ENCODE data around the gene TGM2.

The TGM2 gene

DNA sequence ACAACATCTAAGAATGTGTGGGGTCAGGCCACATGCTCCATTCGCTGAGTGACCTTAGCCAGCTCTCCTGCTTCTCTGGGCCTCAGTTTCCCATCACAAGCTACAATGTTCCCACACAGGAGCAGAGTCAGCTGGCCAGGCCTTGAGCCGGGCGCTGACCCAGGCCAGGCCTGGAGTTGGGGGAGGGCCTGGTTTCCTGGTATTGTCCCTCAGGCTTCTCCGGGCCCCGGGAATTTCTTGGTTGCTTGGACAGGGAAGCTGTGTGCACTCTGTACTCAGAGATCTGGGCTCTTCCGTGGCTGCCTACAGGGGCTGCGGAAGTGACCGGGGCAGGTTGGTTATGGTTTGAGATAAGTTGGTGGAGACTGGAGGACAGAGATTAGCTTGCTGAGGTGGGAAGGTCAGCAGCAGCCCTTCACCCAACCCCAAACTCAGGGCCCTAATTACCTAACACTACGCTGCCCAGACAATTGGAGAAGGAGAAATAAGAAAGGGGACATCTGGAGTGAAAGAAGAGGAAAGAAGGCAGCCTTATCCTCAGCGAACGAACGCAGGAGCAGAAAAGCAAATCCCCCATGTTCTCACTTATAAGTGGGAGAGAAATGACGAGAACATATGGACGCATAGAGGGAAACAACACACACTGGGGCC is 6.2 kb downstream of the TGM2 start:
- DNase-seq: no peak

DNA sequence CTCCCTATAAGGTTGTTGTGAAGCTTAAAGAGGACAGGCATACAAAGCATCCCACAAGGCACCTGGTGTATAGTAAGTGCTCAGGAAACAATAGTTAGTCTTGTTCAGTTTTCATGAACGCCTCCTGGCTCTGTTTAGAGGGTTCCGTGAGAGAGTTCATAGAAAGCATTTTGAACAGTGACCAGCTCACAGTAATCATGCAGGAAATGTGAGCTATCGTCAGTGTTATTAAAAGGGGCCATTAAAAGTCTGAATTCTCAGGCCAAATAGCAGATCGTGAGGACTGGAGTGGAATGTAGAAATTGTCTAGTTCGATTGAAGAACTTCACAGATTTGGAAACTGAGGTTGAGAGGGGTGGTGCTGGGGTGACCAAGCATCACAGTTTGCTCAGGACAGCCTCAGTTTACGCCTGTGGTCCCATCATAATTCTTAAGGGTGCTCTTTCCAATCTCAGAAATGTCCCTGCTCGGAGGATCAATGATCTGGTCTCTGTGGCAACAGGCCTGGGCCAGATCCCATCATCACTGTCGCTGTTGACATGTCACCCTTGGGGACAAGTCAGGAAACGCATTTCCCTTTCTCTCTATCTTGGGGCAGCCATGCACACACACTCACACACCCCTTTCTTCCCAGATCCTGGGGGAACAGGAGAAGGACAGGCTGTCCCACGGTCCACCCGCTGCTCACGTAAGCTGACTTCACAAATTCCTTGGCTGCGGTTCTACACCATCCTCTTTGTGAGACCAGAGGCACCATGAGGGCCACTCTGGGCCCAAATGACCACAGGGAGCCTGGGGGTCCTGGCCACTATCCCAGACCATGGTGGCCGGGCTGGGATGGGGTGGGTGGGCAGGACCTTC is 7.2 kb downstream of the TGM2 start:
- DNase-seq: no peak

GRCh38 chr20:38156888-38157634 is 8.0 kb downstream of the TGM2 start:
- DNase-seq: no peak

DNA sequence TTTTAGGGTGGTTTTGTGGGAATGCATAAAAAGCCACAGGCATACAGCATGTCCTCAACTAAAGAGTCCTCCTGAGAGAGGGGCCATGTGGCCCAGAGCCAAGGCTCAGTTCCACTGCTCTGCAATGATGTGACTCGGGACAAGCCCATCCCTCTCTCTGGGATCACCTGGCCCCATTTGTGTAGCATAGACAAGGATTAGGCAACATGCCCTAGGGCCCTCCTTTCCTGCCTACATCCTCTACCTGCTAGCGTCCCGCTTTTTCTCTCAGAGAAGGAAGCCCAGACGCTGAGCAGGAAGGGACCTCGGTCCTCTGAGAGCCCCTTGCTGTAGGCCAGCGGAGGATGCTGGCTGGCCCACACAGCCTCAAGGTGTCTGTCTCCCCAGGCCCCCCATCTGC is 8.8 kb downstream of the TGM2 start:
- no peak for DNase-seq

DNA sequence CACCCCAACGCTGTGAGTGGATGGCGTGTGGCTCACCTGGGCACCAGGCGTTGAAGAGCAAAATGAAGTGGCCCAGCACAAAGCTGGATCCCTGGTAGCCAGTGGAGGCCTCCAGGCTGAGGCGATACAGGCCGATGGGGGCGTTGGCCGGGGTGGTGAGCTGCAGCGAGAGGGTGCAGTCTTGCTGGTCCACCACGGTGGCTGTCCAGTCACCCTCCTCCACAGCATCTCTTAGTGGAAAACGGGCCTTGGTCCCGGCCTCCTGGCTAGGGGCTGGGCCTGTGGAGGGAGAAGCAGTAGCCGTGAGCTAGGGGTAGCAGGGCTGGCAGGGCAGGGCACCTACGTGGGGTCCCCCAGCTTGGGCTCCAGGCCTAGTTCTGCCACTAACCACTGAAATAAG is 9.3 kb downstream of the TGM2 start:
- no peak for DNase-seq

- DNase-seq: no peak
Observed at GRCh38 chr20:38153401-38153800, 11.7 kb downstream of the TGM2 start.

- no peak for DNase-seq
Observed at GRCh38 chr20:38152621-38153221, 12.3 kb downstream of the TGM2 start.

DNA sequence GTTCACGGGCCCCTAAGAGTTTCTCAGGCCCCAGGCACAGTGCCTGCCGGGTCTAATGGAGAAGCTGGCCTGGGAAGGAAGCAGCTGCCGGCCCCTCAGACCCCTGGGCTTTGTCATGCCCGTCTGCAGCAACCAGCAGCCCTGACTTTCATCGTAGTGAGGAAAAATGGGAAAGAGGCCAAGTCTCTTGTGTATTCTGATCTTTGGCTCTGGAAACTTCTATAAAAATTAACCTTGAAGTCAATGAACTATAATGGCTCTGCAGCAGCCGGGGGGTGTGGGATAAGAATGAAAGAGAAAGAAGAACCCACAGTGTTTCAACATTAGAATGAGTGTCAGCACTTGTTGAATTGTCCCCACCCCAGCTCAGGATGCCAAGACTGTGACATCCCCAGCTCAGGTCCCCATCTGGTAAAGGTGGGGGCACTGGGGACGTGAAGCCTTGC is 12.9 kb downstream of the TGM2 start:
- no peak for DNase-seq

DNA sequence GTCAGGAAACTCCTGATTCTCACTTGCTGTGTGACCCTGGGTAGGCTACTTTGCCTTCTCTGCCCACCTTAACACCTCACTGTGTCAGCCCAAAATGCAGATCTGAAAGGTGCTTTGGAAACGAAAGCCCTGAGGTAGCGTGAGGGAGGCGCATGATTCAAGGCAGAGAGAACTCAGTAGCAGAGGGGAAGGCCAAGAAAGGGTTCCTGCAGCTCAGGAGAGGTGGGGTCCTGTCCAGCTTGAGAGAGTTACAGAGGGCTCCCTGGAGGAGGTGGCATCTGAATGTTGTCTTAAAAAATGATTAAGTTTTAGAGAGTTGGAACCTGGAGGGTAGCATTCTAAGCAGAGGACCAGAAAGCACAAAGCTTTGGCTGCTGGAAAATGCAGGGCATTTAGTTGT is 13.6 kb downstream of the TGM2 start:
- no peak for DNase-seq

GRCh38 chr20:38150335-38151170 is 14.5 kb downstream of the TGM2 start:
- no peak for DNase-seq

DNA sequence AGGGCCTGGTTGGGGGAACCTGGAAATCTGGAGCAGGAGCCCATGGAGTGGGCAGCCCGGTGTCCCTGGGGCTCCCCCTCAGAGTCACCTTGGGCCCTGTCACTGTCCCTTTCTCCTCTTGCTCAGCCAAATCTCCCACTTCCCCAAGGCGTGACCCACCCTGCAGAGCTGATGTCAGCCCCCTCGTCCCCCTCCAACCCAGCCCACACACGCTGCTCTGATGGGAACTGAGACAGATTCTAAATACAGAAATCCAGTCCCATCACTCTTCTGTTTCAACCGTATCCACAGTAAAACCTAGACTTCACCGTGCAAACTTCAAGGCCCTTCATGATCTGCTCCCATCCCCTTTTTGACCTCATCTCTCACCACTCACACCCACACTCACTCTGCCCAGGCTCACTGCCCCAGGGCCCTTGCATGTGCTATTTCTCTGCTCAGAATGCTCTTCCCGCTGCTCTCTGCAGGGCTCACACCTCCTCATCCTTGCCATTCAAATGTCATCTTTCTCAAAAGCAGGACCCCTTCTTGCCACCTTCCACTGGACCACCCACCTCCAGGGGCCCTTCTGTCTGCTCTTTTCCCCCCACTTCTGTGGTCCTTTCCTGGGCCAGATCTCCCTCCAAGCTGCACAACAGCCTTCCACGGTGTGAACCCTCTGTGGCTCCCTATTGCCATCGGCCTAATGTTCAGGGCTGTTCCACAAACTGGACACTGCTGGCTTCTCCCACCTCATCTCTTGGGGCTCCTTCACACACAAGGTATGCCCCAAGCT is 16.6 kb downstream of the TGM2 start:
- no peak for DNase-seq

DNA sequence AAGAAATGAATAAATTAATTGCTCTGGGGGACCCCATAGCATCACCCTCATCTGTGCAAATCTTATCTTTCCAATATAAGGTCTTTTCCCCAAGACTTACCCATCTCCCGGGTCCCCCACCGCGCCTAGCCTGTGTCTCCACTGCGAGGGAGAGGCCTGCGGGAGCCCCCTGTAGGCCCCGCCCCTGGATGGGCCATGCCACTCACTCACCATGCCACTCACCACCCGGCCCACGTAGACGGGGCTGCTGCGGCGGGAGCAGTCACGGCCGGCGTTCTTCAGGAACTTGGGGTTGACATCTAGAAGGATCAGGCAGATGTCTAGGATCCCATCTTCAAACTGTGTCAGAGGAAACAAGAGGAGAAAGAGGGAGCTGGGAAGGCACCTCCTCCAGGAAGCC is 17.3 kb downstream of the TGM2 start:
- DNase-seq: no peak

DNA sequence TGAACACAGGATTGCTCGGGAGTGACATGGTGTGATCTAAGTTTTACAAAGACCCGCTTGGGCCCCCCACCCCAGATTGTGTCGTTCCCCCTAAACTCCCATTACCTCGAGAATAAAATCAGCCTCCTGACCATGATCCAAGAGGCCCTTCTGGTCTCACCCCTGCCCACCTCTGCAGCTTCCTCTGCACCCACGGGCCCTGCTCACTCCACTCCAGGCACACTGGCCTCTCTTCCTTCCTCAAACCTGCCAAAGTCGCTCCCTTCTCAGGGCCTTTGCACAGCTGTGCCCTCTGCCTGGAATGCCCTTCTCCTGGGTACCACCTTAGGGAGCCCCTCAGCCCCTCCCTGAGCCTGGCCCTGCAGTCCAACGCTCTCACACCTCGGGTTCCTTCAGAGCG is 17.9 kb downstream of the TGM2 start:
- DNase-seq: no peak

DNA sequence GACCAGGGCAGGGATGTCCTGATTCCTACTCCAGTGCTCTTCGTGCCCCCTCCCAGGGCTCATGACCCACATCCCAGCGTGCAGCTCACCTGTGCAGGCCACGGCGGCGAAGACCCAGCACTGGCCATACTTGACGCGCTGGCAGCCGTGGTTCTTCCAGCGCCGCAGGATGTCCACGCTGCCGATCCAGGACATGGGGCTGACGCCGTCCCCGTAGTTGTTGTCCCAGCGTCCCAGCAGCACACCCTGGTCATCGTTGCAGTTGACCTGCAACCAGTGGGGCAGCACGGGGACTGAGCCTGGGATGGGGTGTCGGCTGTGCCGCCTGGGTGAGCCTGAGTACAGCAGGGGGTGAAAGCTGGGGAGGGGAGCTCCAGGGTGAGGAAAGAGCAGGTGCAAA is 18.4 kb downstream of the TGM2 start:
- no peak for DNase-seq

DNA sequence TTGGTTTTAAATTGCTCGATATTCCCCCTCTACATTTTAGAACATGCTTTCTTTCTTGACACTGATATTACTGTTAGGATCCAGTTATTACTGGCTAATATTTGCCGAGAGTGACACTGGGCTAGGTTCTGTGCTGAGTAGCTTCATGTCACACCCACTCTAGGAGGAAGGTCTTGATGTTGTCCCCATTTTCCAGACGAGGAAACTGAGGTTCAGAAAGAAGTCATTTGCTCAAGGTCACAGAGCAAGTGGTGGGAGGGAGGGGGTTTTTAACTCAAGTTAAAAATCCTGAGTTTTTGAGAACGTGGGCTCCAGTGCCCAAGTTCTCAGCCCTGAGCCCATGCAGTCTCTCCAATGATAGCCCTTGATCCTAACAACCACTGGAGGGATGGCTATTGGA is 18.9 kb downstream of the TGM2 start:
- no peak for DNase-seq

DNA sequence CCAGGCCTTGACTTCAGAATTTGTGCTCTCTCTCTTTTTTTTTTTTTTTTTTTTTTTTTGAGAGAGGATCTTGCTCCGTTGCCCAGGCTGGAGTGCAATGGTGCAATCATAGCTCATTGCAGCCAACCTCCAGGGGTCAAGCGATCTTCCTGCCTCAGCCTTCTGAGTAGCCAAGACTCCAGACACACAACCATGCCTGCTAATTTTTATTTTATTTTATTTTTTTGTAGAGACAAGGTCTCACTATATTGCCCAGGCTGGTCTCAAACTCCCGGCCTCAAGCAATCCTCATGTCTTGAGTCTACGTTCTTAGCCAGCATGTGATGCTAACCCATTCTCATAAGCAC is 19.4 kb downstream of the TGM2 start:
- DNase-seq: no peak

DNA sequence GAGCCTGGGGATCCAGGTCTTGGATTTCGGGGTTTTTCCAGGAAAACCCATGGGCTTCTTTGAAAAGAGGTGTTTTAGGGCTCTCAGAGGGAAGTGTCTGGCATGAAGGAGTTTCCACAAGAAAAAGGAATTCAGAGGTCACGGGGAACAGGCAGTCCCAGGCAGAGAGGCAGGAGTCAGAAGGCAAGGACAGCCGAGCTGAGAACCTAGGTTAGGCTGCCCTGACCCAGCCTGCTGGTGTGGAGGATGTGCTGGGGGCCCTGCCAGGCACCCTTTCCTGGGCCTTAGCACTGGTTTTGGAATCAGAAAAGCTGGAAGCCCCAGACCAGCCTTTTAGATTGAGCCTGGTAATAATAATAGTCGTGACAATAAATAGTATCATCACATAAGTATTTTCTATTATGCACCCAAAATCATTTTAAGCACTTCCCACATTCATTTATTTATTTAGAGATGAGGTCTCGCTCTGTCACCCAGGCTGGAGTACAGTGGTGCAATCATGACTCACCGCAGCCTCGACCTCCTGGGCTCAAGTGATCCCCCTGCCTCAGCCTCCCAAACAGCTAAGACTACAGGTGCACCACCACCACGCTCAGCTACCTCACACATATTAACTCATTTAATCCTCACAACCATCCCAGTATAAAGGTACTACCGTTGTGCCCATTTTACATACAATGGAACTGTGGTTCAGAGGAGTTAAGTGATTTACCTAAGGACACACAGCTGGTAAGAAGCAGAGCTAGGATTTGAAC is 19.9 kb downstream of the TGM2 start:
- DNase-seq: no peak

GRCh38 chr20:38144598-38144973 is 20.5 kb downstream of the TGM2 start:
- no peak for DNase-seq

GRCh38 chr20:38143646-38144554 is 21.2 kb downstream of the TGM2 start:
- no peak for DNase-seq

GRCh38 chr20:38143238-38143645 is 21.8 kb downstream of the TGM2 start:
- no peak for DNase-seq
